ENCODE results near the gene DVL1.

DNA sequence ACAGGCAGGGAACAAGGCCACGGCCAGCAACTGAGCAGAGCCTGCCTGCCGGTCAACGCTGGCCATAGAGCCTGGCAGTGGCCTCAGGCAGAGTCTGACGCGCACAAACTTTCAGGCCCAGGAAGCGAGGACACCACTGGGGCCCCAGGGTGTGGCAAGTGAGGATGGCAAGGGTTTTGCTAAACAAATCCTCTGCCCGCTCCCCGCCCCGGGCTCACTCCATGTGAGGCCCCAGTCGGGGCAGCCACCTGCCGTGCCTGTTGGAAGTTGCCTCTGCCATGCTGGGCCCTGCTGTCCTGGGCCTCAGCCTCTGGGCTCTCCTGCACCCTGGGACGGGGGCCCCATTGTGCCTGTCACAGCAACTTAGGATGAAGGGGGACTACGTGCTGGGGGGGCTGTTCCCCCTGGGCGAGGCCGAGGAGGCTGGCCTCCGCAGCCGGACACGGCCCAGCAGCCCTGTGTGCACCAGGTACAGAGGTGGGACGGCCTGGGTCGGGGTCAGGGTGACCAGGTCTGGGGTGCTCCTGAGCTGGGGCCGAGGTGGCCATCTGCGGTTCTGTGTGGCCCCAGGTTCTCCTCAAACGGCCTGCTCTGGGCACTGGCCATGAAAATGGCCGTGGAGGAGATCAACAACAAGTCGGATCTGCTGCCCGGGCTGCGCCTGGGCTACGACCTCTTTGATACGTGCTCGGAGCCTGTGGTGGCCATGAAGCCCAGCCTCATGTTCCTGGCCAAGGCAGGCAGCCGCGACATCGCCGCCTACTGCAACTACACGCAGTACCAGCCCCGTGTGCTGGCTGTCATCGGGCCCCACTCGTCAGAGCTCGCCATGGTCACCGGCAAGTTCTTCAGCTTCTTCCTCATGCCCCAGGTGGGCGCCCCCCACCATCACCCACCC lies 17.9 kb downstream of the DVL1 start, which contains the start of gene TAS1R3:
- TF ChIP-seq CTCF (IDR thresholded peaks at IDR 0.05; ENCODE audit: low read depth, low read length) (no peak), POLR2A (IDR thresholded peaks at IDR 0.05; ENCODE audit: extremely low read depth, insufficient read length) (no peak), MYC (IDR thresholded peaks at IDR 0.05; ENCODE audit: low read depth, low read length) (no peak)
- TF ChIP-seq, protein P1, sequence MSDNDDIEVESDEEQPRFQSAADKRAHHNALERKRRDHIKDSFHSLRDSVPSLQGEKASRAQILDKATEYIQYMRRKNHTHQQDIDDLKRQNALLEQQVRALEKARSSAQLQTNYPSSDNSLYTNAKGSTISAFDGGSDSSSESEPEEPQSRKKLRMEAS (IDR thresholded peaks at IDR 0.05; ENCODE audit: low read depth, low read length), result no peak

All from NB4 (cell line).